GM08714 (cell line): ENCODE data around the gene SMLR1.

Source experiments
- H3K4me3 ChIP-seq: fragments of 200-500 bp; sonication (Bioruptor generic); 2 replicates; pipeline ENCODE4 v1.5.1; 2014; ENCODE audit warnings: mild to moderate bottlenecking, low read length, inconsistent platforms
- ZNF274 ChIP-seq: IDR thresholded peaks from 2 replicates; pipeline ENCODE4 v1.6.1; 2012; ENCODE audit warnings: mild to moderate bottlenecking, low read depth, low read length

SMLR1 gene

DNA sequence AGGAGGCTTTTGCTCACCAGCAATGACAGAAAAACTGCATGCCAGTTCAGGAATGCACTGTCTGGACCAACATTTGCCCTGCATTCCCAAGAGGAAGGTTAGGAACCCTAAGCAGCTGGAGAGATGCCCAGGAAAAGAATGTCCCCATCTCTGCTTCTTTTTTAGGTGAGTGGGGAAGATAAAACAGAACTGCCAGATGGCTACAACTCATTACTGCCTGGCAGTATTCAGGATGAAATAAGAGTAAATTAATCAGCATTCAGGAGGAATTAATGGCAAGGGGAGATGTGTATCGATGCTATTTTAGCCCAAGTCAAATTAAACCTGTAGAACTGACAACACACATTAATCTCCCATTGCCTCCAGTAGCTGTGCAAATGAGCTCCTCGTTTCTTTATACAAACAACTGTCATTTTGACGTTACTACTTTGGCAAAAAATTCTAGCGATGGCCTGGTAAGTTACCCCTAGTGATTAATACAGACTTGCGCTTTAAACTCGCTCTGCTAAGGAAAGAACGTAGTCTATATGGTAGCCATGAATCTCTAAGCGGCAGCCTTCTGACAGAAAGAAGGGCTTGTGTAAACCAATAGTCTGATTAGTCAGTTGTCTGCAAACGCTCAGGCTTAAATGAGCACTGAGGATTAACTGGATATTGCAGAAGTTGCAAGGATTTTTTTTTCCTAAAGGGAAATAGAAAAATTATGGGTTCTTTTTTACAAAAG lies 16.7 kb upstream of the SMLR1 start:
- no peak overlapping the region for H3K4me3 ChIP-seq
- no peak for TF ChIP-seq ZNF274

DNA sequence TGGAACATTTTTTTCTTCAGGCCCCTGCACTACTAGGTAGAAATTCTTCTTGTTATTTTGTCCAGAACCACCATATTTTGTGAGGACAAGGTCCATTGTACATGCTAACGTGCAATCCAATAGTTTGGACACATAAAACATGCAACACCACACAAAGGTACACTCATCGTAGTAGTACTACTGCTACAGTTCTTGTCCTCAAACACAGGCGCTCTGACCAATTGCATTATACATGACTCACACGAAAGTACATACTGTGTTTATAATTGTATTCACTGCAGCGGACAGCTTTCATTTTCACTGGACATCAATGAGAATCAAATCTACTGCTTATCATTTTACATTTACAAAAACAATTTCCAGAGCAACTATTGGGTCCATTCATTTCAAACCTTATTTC lies 15.3 kb upstream of the SMLR1 start:
- TF ChIP-seq ZNF274: no peak
- H3K4me3 ChIP-seq: no peak overlapping the region

DNA sequence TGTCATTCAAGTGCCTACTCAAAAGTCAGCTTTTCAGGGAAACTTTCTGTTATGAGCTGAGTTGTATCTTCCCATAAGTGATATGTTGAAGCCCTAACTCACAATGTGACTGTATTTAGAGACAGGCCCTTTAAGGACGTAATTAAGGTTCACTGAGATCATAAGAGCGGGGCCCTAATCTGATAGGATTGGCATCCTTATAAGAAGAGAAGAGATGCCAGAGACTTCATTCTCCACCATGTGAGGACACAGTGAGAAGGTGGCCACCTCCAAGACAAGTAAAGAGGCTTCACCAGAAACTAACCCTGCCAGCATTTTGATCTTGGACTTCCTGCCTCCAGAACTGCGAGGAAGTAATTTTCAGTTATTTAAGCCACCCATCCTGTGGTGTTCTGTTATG lies 12.7 kb upstream of the SMLR1 start:
- TF ChIP-seq ZNF274: no peak
- no peak overlapping the region for H3K4me3 ChIP-seq

DNA sequence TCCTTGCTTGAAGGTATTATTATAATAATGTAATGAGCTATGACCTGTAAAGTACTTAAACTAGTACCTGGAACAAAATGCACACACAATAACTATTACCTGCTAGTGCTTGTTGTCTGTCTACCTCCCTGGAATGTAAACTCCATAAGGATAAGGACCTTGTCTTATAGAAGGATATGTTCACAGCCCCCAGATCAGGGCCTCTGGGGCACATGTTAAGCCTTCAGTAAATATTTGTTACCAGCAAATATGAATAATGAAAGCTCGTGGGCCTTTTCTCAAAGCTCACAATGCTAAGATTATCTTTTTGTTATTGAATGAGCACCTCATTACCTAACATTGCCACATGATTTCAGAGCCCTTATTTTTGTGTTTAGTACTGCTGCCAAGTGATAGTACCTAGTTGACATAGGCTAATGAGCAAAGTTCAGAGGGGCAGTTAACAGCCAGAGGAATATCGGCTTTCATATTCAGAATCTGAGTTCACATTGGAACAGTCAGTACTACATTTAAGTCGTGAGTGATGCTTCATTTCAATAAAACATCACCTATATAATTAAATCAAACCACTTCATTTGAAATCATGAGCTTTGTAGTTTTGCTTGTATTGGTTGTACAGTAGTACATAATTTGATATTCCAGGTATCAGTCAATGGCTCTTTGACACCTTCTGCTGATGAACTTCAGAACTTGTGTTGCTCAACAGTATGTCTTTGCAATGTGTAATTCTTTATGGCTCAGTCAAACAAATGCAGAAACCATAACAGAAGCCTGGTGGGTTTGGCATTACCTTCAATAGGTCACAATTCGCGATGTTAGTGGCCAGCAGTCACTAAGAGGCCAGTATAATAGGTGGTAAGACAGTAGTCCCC lies 11.8 kb upstream of the SMLR1 start:
- no peak for TF ChIP-seq ZNF274
- no peak overlapping the region for H3K4me3 ChIP-seq

DNA sequence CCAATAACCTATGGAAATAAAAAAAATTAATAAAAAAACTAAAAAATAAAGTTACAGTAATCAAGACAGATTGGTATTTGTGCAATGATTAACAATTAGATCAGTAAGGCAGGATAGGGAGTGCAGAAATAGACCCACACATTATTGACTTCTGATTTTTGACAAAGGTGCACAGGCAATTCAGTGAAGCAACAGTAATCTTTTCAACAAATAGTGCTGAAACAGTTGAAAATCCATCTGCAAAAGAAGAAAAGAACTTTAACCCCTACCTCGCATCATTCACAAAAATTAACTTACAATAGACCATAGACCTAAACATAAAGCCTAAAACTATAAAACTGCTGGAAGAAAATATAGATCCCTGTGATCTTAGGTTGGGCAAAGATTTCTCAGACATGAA lies 4.5 kb upstream of the SMLR1 start:
- TF ChIP-seq ZNF274: no peak
- no peak overlapping the region for H3K4me3 ChIP-seq

DNA sequence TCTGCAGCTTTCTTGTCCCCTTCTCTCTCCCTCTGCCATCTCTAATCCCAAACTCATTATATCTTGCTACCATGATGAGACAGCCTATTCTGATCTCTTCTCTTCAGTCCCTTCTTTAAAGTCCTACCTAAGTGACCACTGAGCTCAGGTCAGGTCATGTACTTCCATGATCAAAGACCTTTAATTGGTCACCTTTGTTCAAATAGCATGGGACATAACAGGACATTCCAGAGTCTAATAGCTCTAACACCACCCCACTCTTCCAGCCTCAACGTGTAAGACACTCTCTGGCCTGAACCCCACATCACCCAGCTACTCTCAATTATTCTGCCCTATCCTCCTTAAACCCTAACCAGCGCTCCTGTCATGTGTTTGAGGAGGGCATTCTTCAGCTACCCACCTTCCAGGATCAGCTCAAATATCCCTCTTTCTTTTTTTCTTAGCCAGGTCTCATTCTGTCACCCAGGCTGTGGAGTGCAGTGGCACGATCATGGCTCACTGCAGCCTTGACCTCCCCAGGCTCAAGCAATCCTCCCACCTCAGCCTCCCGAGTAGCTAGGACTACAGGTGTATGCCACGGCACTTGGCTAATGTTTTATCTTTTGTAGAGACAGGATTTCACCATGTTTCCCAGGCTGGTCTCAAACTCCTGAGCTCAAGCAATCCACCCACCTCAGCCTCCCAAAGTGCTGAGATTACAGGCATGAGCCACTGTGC lies 2.1 kb upstream of the SMLR1 start:
- no peak for TF ChIP-seq ZNF274
- no peak overlapping the region for H3K4me3 ChIP-seq

DNA sequence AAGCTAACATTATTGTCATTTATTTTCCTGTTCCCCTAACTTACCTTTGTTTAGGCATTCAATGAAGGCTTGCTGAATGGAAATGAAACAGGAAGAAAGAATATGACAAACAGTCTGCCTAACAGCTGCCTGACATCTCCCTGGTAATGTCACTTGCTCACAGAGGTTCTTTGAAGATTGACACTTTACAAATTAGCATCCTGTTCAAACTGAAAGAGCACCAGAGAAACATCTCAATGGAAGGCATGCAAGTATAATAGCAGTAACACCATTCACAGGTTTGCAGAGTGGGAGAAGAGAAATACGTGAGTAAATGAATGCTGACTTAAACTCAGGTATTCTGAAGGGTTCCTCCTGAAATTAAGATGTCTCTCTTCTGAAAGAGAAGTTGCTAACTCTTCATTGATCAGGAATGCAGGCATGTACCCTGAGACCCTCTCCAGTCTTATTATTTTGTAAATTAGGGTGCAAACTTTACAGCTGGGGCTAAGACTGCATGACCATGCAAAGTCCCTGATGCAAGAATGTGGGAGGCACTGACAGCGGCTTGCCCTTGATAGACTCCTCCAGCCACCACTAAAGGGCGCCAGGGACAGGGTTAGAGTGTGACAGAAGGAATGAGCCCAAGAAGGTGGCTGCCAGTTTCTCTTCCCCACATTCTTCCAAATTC lies 1.3 kb upstream of the SMLR1 start:
- no peak for TF ChIP-seq ZNF274
- H3K4me3 ChIP-seq: no peak overlapping the region

DNA sequence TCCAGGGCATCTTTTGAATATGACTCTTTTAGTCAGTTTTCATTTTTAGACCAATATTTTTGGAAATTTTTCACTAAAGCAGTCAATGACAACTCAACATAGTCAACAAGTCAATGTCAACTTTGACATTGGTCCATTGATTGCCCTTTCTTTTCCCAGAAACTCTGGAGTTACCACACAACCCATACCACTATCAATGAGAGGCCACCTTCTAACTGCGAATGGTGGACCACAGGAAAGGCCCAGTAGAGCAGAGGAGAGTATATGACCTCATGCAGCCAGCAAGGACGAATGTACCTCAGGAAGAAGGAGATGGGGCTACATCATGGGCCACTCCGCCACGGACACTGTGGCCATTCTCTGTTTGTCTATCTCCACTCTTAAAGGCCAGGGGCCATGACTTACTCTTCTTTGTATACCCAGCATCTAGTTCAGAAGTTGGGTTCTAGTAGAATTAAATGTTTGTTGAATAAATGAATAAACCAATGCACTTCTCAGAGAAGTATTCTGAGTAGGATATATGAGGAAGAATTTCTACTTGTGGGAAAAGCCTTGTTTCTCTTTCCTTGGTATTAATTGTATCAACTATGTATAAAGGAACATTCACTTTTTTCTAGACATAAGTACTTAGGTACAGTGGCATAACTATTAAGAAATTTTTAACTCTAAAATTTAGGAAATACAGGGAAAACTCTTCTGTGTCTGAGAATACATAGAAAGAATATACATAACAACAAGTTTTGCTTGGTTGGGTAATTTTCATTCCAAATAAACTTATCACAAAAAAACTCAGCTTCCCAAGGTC lies 562 bp upstream of the SMLR1 start:
- H3K4me3 ChIP-seq: no peak overlapping the region
- TF ChIP-seq ZNF274: no peak

DNA sequence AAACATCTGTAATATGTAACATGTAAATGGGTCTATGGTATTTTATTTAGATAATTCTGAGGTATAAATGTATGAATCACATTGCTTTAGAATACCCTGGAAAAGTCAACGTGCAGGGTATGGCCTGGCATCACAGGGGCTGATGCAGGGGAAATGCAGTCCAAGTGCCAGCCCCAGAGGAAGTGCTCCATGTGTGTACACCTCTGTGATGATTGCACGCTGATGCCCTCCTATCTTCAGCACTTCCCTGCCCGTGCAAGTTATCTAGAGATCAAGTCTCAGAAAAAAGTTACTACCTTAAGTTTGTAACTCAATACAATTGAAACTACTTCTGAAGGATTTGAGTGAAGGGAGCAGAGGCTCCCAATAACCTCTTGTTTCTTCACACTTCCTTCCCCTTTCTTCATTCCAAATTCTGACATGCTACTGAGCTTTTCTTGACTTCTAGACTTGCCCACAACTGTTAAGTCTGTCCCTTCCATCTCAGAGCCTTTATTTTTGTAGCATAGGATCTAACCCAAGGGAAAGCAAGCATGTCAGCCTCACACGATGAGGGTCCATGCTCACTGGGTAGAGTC lies 2.2 kb downstream of the SMLR1 start:
- TF ChIP-seq ZNF274: no peak
- H3K4me3 ChIP-seq: no peak overlapping the region

DNA sequence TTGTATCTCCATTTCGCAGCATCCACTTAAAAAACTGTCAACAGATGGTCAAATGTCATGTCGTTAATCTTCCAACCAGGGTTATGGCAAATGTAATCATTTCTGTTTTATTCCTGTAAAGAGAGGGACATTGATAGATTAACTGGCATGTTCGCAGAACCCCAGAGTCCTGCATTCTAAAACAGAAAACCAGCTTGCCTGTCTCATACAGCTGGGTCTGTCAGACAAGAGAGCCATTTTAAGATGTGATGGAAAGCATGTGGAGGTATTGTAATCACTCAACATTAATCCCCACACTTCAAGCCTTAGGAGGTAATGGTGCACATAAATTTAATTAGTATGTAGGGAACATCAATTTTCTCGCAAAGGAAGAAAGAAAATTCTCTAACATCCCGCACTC lies 4.4 kb downstream of the SMLR1 start:
- H3K4me3 ChIP-seq: no peak overlapping the region
- TF ChIP-seq ZNF274: no peak

DNA sequence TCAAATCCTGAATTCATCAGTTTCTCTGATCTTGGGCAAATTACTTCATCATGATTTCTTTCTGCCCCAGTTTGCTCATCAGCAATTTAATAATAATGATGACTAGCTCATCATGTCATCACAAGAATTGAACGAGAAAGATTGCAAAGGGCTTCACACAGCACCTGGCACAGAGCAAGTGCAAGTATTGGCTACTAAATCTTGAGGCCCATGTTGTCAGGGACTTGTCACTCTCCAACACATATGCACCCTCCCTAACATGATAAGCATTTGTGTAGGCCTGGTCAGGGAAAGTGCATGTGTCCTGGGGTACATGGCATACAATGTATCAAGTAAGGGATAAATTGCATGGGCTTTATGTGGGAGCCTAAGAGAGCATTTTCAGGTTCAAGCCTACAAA lies 6.4 kb downstream of the SMLR1 start:
- H3K4me3 ChIP-seq: no peak overlapping the region
- TF ChIP-seq ZNF274: no peak

DNA sequence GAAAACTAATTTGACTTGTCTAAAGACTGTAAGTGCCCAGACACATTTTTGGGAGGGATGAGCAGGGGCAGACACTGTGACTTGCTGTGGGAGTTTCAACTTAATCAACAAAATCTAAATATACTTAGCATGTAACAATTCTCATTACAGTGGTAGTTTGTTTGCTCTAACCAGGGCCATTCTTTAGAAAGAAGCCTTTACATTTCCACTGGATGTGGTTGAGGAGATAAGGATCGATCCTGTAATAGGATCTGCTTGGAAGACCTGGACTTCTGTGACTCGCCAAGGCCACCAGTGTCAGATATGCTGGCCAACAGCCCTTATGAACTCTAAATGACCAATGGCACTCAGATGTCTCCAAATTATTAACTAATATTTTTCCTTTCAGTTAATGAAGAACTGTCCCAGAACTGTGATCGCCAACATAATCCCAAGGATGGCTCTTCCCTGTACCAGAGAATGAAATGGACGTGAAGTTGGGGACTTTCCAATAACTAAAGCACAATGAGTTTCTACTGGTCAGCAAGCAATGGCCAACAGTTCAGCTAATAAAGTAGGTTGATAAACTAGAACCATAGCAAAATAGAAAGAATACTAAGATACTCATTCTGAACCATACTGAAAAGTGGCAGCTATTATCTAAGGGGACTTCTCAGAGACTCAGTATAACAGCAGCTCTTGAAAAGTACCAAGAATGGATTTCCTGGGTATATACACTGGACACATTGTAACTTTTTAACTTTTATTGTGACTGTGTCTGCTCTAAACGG lies 7.5 kb downstream of the SMLR1 start:
- H3K4me3 ChIP-seq: no peak overlapping the region
- no peak for TF ChIP-seq ZNF274

DNA sequence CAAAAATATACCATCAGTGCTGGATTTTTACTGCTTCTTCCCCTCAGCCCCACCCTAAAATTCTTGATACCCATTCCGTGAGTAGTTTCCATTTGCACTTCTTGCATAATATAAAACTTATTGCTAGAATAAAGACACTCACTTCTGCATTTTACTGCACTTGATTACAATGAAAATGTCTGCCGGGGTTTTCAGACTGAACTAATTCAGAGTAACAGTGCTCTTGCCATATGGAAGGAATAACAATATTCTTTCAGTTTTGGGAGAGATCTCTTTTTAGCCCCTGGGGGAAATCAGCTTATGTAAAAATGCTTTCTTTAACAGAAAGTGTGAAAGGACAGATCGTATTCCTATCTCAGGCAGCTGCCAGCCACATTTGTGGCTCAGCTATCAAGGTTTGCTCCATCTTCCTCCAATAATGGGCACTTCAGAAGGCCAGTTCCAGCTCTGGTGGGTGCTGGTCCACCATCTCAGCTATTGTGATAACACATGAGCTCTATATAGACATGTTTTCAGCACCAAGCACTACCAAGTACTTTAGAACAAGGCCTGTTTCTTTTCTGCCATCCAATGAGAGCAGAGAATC lies 8.9 kb downstream of the SMLR1 start:
- H3K4me3 ChIP-seq: no peak overlapping the region
- no peak for TF ChIP-seq ZNF274
